ENCODE data around the gene DLGAP1.
"Not testable (repeated sequence)": the region's sequence is repeated elsewhere in the genome, so short reads cannot be mapped to it uniquely, and the experiment has no call there.

Gene DLGAP1

DNA sequence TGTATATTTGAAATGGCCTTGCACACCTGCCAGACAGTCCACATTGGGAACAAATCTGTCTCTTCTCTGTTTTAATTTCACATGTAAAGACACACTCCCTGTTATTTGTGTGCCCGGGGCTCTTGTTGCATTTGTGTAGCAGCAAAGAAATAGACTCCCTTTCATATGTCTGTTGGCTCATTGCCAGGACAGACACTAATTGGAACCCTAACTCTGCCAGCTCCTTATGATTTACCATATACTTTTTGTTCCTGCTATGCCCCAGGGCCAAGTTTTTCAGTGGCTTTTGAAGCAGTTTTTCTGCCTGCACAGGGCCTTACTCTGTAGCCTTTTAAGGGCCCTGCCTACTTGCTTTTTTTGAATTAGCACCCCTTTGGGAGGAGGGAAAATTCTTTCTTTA lies 396.9 kb downstream of the DLGAP1 start:
- TF ChIP-seq ZNF384 (IDR thresholded peaks at IDR 0.05): no peak
- TF ChIP-seq NFRKB (IDR thresholded peaks at IDR 0.05): no peak
- TF ChIP-seq HDGF (IDR thresholded peaks at IDR 0.05; ENCODE audit: borderline replicate concordance): no peak
- no peak for TF ChIP-seq CTBP1 (IDR thresholded peaks at IDR 0.05; ENCODE audit: borderline replicate concordance)
- no peak for TF ChIP-seq ELF4 (IDR thresholded peaks at IDR 0.05)
- no peak for TF ChIP-seq FOXM1 (IDR thresholded peaks at IDR 0.05; ENCODE audit: borderline replicate concordance)
- TF ChIP-seq, protein P1, sequence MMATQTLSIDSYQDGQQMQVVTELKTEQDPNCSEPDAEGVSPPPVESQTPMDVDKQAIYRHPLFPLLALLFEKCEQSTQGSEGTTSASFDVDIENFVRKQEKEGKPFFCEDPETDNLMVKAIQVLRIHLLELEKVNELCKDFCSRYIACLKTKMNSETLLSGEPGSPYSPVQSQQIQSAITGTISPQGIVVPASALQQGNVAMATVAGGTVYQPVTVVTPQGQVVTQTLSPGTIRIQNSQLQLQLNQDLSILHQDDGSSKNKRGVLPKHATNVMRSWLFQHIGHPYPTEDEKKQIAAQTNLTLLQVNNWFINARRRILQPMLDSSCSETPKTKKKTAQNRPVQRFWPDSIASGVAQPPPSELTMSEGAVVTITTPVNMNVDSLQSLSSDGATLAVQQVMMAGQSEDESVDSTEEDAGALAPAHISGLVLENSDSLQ (IDR thresholded peaks at IDR 0.05): no peak
- no peak for TF ChIP-seq BHLHE40 (IDR thresholded peaks at IDR 0.05; ENCODE audit: borderline replicate concordance)
- POLR2A ChIA-PET: no interaction called here
- CTCF ChIA-PET: no interaction called here
- no peak for DNase-seq (ENCODE audit: extremely low spot score)

DNA sequence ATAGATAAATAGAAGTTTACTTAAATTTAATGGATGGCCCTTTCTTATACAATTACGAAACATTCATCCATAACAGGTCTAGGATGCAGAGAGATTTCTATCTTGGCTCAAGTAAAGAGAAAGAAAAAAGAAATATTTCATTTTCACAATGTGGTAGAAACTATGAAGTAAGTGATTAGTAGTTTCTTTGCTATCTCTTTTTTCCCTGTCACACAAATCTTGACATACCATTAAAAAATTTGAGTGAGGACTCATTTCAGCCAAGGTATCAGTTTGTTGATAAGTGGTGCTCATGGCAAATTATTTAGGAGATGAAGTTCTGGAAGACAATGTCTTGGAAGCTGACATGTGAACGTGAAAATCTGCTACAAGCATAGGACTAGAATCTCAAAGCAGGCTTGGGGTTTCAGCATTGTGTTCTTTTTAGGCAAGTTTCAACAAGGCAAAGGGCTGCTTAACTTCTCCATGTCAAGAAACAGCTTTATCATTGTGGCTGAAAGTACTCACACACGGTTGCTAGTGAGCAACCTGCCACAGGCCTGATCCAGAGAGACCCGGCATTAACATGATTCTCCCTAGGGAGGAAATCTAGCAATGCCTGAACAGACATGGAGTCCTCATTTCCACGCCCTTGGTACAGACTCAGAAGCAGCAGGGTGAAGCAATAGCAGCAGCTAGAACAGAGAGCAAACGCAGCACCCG lies 414.6 kb downstream of the DLGAP1 start:
- DNase-seq (ENCODE audit: extremely low spot score): no peak
- CTCF ChIA-PET: no interaction called here
- TF ChIP-seq, protein P1 (IDR thresholded peaks at IDR 0.05): no peak
- TF ChIP-seq ARNT (IDR thresholded peaks at IDR 0.05): no peak
- no peak for TF ChIP-seq FOXM1 (IDR thresholded peaks at IDR 0.05; ENCODE audit: borderline replicate concordance)
- POLR2A ChIA-PET: no interaction called here

DNA sequence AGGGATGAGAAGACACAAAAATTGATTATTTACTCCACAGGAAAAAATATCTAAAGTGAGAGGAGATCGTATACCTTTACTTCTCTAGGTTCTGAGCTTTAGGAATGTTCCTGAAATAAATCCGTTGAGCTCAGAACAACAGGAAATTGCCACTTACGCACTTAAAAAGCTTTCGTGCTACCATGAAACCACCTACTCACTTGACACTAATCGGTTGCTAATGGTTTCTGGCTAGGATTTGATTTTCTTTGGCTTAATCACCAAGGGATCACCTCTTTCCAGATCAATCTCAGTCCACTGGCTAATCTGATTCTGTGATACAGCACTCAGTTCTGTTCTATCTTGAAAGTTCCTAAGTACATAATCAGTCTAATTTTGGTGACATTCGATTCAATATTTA lies 419.6 kb downstream of the DLGAP1 start:
- CTCF ChIA-PET: no interaction called here
- POLR2A ChIA-PET: no interaction called here
- no peak for TF ChIP-seq ELF4 (IDR thresholded peaks at IDR 0.05)
- TF ChIP-seq FOXK2 (IDR thresholded peaks at IDR 0.05): no peak
- no peak for TF ChIP-seq NFRKB (IDR thresholded peaks at IDR 0.05)
- TF ChIP-seq LEF1 (IDR thresholded peaks at IDR 0.05; ENCODE audit: borderline replicate concordance): no peak
- DNase-seq (ENCODE audit: extremely low spot score): no peak

DNA sequence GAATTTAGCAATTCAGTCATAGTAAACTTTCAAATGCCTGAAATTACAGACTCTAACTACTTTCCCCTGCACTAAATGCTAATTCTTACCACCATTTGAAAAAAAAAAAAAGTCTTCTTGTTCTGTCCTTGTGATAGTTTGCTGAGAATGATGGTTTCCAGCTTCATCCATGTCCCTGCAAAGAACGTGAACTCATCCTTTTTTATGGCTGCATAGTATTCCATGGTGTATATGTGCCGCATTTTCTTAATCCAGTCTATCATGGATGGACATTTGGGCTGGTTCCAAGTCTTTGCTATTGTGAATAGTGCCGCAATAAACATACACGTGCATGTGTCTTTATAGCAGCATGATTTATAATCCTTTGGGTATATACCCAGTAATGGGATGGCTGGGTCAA lies 420.3 kb downstream of the DLGAP1 start:
- DNase-seq (ENCODE audit: extremely low spot score); POLR2A ChIA-PET; CTCF ChIA-PET: not testable (repeated sequence)

DNA sequence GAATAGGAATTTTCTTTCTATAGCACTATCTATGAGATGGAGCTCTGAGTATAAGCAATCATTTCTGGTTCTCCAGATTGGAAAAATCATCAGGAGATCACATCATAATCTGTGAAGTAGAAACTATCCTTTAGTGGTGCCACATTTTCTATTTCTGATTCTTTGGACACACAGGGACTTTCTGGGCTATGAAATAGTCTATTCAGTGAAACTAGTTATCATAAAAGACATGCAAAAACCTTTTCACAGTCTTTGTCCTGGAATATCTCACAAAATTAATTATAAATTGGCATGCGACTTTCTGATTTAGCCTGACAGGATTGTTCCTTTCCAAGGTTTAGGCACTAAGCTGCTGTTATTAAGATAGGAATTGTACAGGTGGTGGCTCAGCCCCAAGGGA lies 428.6 kb downstream of the DLGAP1 start:
- DNase-seq (ENCODE audit: extremely low spot score): no peak
- POLR2A ChIA-PET: no interaction called here
- CTCF ChIA-PET: no interaction called here
- TF ChIP-seq CTBP1 (IDR thresholded peaks at IDR 0.05; ENCODE audit: borderline replicate concordance) (no peak), ELF4 (IDR thresholded peaks at IDR 0.05) (no peak), FOXK2 (IDR thresholded peaks at IDR 0.05) (no peak), LEF1 (IDR thresholded peaks at IDR 0.05; ENCODE audit: borderline replicate concordance) (no peak), TARDBP (IDR thresholded peaks at IDR 0.05) (no peak), BHLHE40 (IDR thresholded peaks at IDR 0.05; ENCODE audit: borderline replicate concordance) (no peak), NFRKB (IDR thresholded peaks at IDR 0.05) (no peak), HDGF (IDR thresholded peaks at IDR 0.05; ENCODE audit: borderline replicate concordance) (no peak), ARNT (IDR thresholded peaks at IDR 0.05) (no peak), FOXA1 (IDR thresholded peaks at IDR 0.05) (no peak), L3MBTL2 (conservative IDR thresholded peaks at IDR 0.05) (no peak)

DNA sequence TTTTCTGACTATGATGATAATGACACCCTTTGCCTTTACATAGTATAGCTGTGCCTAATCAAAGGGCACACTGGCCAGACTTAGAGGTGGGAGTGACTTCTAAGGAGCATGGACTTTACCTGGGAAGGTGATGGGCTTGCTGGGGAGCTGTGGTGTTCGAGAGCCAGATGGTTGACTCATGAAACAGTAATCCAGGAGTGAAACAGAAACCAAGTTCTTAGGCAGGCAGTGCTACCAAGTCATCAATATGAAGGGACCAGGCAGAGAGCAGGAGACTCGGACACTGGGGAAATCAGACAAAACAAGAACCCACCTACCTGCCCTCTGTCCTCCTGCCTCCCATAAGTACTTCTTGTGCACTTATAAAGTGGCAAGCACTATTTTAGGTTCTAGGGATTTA lies 430.4 kb downstream of the DLGAP1 start:
- TF ChIP-seq HDGF (IDR thresholded peaks at IDR 0.05; ENCODE audit: borderline replicate concordance): no peak
- TF ChIP-seq BHLHE40 (IDR thresholded peaks at IDR 0.05; ENCODE audit: borderline replicate concordance): no peak
- TF ChIP-seq FOXK2 (IDR thresholded peaks at IDR 0.05): no peak
- TF ChIP-seq L3MBTL2 (conservative IDR thresholded peaks at IDR 0.05): no peak
- TF ChIP-seq, protein P1 (IDR thresholded peaks at IDR 0.05): no peak
- TF ChIP-seq TARDBP (IDR thresholded peaks at IDR 0.05): no peak
- TF ChIP-seq SP1 (IDR thresholded peaks at IDR 0.05): no peak
- no peak for TF ChIP-seq FOXA1 (IDR thresholded peaks at IDR 0.05)
- no peak for TF ChIP-seq LEF1 (IDR thresholded peaks at IDR 0.05; ENCODE audit: borderline replicate concordance)
- no peak for TF ChIP-seq ELF4 (IDR thresholded peaks at IDR 0.05)
- TF ChIP-seq CTBP1 (IDR thresholded peaks at IDR 0.05; ENCODE audit: borderline replicate concordance): no peak
- no peak for TF ChIP-seq ZNF384 (IDR thresholded peaks at IDR 0.05)
- TF ChIP-seq FOXM1 (IDR thresholded peaks at IDR 0.05; ENCODE audit: borderline replicate concordance): no peak
- TF ChIP-seq SUZ12 (IDR thresholded peaks at IDR 0.05): no peak
- no peak for TF ChIP-seq ARNT (IDR thresholded peaks at IDR 0.05)
- ChIA-PET CTCF (no interaction called here), POLR2A (no interaction called here)
- DNase-seq (ENCODE audit: extremely low spot score): no peak

DNA sequence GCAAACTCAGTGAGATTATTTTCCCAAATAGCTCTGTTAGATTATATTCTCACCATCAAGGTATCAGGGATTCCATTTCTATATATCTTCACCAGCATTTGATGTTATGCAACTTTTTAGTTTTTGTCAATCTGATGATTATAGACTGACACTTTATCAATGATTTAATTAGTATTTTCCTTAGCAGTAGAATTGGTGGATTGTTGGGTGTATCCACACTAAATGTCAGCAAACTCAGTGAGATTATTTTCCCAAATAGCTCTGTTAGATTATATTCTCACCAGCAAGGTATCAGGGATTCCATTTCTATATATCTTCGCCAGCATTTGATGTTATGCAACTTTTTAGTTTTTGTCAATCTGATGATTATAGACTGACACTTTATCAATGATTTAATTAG lies 432.4 kb downstream of the DLGAP1 start:
- POLR2A ChIA-PET; CTCF ChIA-PET; DNase-seq (ENCODE audit: extremely low spot score): not testable (repeated sequence)

DNA sequence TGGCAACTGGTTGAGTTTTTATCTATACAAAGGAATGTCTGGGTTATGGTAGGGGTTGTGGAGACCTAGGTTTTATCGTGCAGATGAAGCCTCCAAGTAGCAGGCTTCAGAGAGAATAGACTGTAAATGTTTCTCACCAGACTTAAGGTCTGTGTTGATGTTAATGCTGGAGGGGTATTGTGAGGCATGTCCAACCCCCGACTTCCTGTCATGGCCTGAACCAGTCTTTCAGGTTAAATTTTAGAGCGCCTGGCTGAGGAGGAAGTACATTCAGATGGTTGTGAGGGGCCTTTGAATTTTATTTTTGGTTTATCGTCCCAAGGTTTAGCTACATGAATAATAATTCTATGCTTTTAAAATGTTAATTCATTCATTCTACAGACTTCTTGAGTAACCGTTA lies 435.1 kb downstream of the DLGAP1 start:
- TF ChIP-seq HDGF (IDR thresholded peaks at IDR 0.05; ENCODE audit: borderline replicate concordance) (no peak), FOXA1 (IDR thresholded peaks at IDR 0.05) (no peak), BHLHE40 (IDR thresholded peaks at IDR 0.05; ENCODE audit: borderline replicate concordance) (no peak), SUZ12 (IDR thresholded peaks at IDR 0.05) (no peak), SP1 (IDR thresholded peaks at IDR 0.05) (no peak), CTBP1 (IDR thresholded peaks at IDR 0.05; ENCODE audit: borderline replicate concordance) (no peak), TARDBP (IDR thresholded peaks at IDR 0.05) (no peak), FOXK2 (IDR thresholded peaks at IDR 0.05) (no peak), FOXM1 (IDR thresholded peaks at IDR 0.05; ENCODE audit: borderline replicate concordance) (no peak), ELF4 (IDR thresholded peaks at IDR 0.05) (no peak)
- no peak for DNase-seq (ENCODE audit: extremely low spot score)
- CTCF ChIA-PET: no interaction called here

More for the DNA sequence above, 435.1 kb downstream of the DLGAP1 start:
- POLR2A ChIA-PET: no interaction called here
